ENCODE results near the gene RHOA. TPM values are rescaled to one million over a fixed set of nuclear protein-coding genes. Genes with fewer than 3 reads are reported as not detected.

RHOA gene
- total RNA-seq, 1 donor from 2014 or later, result 300 TPM

GRCh38 chr3:49415931-49416601 is 4.3 kb upstream of the RHOA start:
- Mint-ChIP-seq H3K4me3 (peak overlapping the region; percentile 48), H3K27ac (peak overlapping the region; percentile 61), H3K4me1 (ENCODE audit: unreplicated experiment) (peaks cover 21% of the 10 kb centered on the region), H3K36me3 (peaks cover under 1% of the 10 kb centered on the region), H3K27me3 (no peaks in the 10 kb centered on the region), H3K9me3 (no peaks in the 10 kb centered on the region)
- DNase-seq (ENCODE audit: extremely low spot score, unreplicated experiment), result no peak
- no peak for TF ChIP-seq CTCF (conservative IDR thresholded peaks at IDR 0.05)

- Mint-ChIP-seq H3K36me3 (peaks cover 7% of the 10 kb centered on the region), H3K4me1 (ENCODE audit: unreplicated experiment) (peaks cover 31% of the 10 kb centered on the region), H3K27ac (no peak overlapping the region), H3K27me3 (no peaks in the 10 kb centered on the region), H3K9me3 (no peaks in the 10 kb centered on the region), H3K4me3 (no peak overlapping the region)
- TF ChIP-seq CTCF (conservative IDR thresholded peaks at IDR 0.05), result no peak
- no peak for DNase-seq (ENCODE audit: extremely low spot score, unreplicated experiment)
These were observed 3.0 kb upstream of the RHOA start for GRCh38 chr3:49414753-49415152.

GRCh38 chr3:49413338-49413734 is 1.6 kb upstream of the RHOA start:
- Mint-ChIP-seq H3K27me3 (no peaks in the 10 kb centered on the region), H3K36me3 (peaks cover 12% of the 10 kb centered on the region), H3K4me1 (ENCODE audit: unreplicated experiment) (peaks cover 36% of the 10 kb centered on the region), H3K9me3 (no peaks in the 10 kb centered on the region), H3K4me3 (peak overlapping the region; percentile 92), H3K27ac (peak overlapping the region; percentile 94)
- TF ChIP-seq CTCF (conservative IDR thresholded peaks at IDR 0.05), result no peak
- DNase-seq (ENCODE audit: extremely low spot score, unreplicated experiment), result no peak

GRCh38 chr3:49412632-49413337 is 1.0 kb upstream of the RHOA start:
- H3K27ac Mint-ChIP-seq, result peak overlapping the region; percentile 94
- peaks cover 38% of the 10 kb centered on the region for H3K4me1 Mint-ChIP-seq (ENCODE audit: unreplicated experiment)
- no peaks in the 10 kb centered on the region for H3K27me3 Mint-ChIP-seq
- no peak for TF ChIP-seq CTCF (conservative IDR thresholded peaks at IDR 0.05)
- peak overlapping the region; percentile 92 for H3K4me3 Mint-ChIP-seq
- no peaks in the 10 kb centered on the region for H3K9me3 Mint-ChIP-seq
- peaks cover 12% of the 10 kb centered on the region for H3K36me3 Mint-ChIP-seq
- DNase-seq (ENCODE audit: extremely low spot score, unreplicated experiment), result no peak

- Mint-ChIP-seq H3K27ac (peak overlapping the region; percentile 94), H3K4me1 (ENCODE audit: unreplicated experiment) (peaks cover 43% of the 10 kb centered on the region)
These were observed 225 bp downstream of the RHOA start for GRCh38 chr3:49411535-49411967.

More at GRCh38 chr3:49411535-49411967, 225 bp downstream of the RHOA start:
- peaks cover 12% of the 10 kb centered on the region for H3K36me3 Mint-ChIP-seq
- no peak for TF ChIP-seq CTCF (conservative IDR thresholded peaks at IDR 0.05)
- peak overlapping the region; percentile 98 for H3K4me3 Mint-ChIP-seq
- no peaks in the 10 kb centered on the region for H3K9me3 Mint-ChIP-seq
- H3K27me3 Mint-ChIP-seq, result no peaks in the 10 kb centered on the region
- peak; percentile 72 for DNase-seq (ENCODE audit: extremely low spot score, unreplicated experiment)
